Measurements from ENCODE around the gene LHFPL3. TPM values are rescaled to one million over a fixed set of nuclear protein-coding genes. Genes with fewer than 3 reads are reported as not detected.

The LHFPL3 gene
- total RNA-seq, 8 experiments from 2014 or later, result 1.0 to 26.2 (median 5.0) TPM; not detected in 1

DNA sequence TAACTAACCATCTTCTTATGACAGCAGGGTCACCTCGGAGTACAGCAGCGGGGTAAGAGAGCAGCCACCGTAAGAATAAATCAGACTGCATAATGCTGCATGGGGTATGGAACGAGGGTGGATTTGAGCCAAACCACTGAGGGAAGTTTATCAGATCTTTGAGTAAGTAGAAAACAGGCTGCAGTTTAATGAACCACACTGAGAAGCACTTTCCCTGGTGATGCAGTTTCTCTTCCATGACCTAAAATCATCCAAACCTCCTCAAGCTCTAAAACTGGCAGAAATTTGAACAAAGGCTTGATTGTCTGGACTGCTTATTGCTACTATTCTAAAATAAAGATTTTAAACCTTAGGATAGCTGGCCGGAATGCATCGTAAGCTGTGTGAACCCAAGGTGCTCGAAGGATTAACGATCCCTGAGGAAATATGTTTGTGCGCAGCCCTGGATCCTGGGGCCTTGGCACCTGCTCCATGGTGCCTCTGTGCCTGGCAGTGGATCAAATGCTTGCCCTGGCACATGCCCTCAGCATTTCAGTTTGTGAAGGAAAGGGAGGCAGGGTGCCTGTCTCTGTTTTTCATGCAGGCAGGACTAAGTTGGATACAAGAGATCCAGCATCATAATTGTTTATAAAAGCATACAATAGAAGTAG lies 322.7 kb downstream of the LHFPL3 start:
- Histone ChIP-seq H3K4me3 (no peak overlapping the region), H3K4me1 (replicated peaks in 1 of 2) (no peaks in the 10 kb centered on the region), H3K27ac (no peak overlapping the region)
- in situ Hi-C loops (cut with MboI; ENCODE audit: low pct_unique_long_range_greater_than_20kb in 2 of 9, low sequenced_read_pairs in 9 of 9, unreplicated experiment in 9 of 9), result no loop called here
- peak in 3 of 8 experiments; percentile 22 to 42 (median 23) for ATAC-seq (replicated peaks in 6 of 8)
- WGBS, 10 experiments, result 0 to 100% (median 54%) methylated on average over 1 to 9 of the region's 9 CpGs

DNA sequence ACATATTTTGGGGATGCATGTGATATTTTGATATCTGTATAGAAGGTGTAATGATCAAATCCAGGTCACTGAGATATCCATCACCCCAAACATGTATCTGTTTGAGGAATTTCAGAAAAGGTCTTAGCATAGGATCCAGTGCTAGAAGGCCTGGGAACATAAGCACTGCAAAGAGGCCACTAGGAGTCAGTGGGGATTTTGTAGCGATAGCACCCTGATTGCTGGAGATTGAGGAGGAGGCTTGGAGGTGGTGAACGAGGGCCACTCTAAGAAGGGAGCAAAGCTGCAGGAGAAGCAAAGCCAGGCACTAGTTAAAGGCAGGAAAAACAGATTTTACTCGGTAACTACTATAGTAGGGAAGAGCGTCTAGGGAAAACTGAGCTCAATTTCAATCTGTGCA lies 324.0 kb downstream of the LHFPL3 start:
- 0 to 100% (median 74%) methylated on average over 1 to 4 of the region's 4 CpGs; no CpG with 5 or more reads in 3 of the 10 experiments for WGBS, 10 experiments
- ATAC-seq (replicated peaks in 6 of 8), result no peak
- in situ Hi-C loops (cut with MboI; ENCODE audit: low pct_unique_long_range_greater_than_20kb in 2 of 9, low sequenced_read_pairs in 9 of 9, unreplicated experiment in 9 of 9), result no loop called here
- H3K27ac ChIP-seq, result no peak overlapping the region
- H3K4me3 ChIP-seq, result no peak overlapping the region
- no peaks in the 10 kb centered on the region for H3K4me1 ChIP-seq (replicated peaks in 1 of 2)

DNA sequence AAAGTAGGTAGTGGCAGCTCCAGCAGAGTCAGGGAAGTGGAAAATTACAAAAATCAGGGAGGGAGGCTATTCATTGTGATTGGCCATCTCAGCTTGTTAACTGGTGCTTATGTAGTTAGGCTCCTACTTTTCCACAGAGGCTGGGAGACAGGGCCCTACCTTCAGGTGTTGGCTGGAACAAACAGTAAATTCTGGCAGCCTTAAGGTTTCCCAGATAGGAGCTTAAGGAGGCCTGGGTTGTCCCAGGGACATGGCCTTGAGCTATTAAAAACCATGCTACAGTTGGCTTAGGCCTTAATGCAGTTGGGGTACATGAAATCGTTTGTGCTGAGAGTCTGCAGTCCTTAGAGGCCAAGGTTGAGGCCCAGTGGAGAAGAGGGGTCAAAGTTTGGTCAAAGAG lies 324.5 kb downstream of the LHFPL3 start:
- Histone ChIP-seq H3K4me3 (no peak overlapping the region), H3K27ac (no peak overlapping the region), H3K4me1 (replicated peaks in 1 of 2) (no peaks in the 10 kb centered on the region)
- in situ Hi-C loops (cut with MboI; ENCODE audit: low pct_unique_long_range_greater_than_20kb in 2 of 9, low sequenced_read_pairs in 9 of 9, unreplicated experiment in 9 of 9), result no loop called here
- ATAC-seq (replicated peaks in 6 of 8), result no peak
- 0 to 100% (median 50%) methylated on average over 1 of the region's 1 CpG; no CpG with 5 or more reads in 6 of the 10 experiments for WGBS, 10 experiments

DNA sequence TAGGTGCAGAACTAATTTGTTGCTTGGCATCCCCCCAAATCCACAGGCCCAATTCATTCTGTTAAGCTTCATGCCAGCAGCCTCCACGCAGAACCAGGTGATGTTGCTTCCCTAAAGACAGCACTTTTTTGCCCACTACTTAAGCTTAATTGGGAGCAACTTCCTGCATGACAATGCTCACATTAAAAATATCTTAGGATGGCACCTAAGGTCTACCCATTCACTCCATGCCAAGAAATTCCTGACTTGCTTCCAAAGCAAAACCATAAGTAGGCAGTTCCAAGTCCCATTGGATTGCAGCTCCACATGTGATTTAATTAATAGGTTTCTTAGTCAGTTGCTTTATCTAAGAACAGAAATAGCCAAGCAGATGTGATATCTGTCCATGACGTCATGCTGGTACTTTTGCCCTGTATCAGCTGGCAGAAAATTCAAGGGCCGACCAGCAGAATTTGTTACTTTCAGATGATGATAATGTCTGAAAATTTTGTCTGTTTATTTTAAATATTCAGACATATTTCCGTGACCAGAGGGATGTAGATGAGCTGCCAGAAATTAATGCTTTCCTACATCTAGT lies 325.5 kb downstream of the LHFPL3 start:
- WGBS, 10 experiments, result 10 to 96% (median 59%) methylated on average over 1 to 4 of the region's 4 CpGs; no CpG with 5 or more reads in 2 of the 10 experiments
- in situ Hi-C loops (cut with MboI; ENCODE audit: low pct_unique_long_range_greater_than_20kb in 2 of 9, low sequenced_read_pairs in 9 of 9, unreplicated experiment in 9 of 9), result no loop called here
- no peaks in the 10 kb centered on the region for H3K4me1 ChIP-seq (replicated peaks in 1 of 2)
- no peak for ATAC-seq (replicated peaks in 6 of 8)
- H3K27ac ChIP-seq, result no peak overlapping the region
- no peak overlapping the region for H3K4me3 ChIP-seq

DNA sequence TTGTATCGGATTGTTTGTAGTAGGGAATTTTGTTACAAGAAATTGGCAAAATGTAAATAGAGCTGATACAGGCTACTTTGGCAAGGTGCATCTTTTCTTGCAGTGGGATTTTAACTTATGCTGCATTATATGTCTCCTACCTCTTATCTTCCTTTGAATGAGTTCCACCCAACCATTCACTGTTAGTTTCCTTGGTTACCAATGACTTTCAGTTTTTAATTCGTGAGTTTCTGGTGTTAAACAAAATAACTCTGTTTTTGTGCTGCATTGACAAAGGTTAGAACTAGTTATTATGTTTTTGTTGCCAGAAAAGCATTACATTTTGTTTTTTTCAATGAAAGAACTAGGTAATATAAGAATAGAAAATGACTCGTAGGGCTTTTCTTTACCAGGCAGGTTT lies 327.2 kb downstream of the LHFPL3 start:
- no peak overlapping the region for H3K27ac ChIP-seq
- no peak overlapping the region for H3K4me3 ChIP-seq
- ATAC-seq (replicated peaks in 6 of 8), result no peak
- WGBS, 10 experiments, result 14 to 100% (median 59%) methylated on average over 1 to 3 of the region's 3 CpGs; no CpG with 5 or more reads in 1 of the 10 experiments
- in situ Hi-C loops (cut with MboI; ENCODE audit: low pct_unique_long_range_greater_than_20kb in 2 of 9, low sequenced_read_pairs in 9 of 9, unreplicated experiment in 9 of 9), result no loop called here
- H3K4me1 ChIP-seq (replicated peaks in 1 of 2), result no peaks in the 10 kb centered on the region

DNA sequence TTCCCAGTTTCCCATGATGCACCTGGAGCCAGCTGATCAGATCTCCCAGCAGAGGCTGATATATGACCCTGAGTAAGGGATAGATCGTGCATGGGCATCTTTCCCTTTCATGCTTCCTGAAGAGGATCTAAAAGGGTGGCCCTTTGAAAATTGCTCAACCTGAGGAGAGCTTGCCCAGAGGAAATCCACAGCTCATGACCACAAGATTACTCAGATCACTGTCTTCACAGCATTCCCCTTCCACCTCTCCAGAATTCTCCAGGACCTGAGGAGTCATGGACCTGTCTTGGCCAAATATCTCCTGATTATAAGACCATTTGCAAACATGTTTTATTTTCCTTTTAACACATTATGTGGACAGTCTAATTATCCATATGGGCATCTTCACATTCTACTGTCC lies 328.1 kb downstream of the LHFPL3 start:
- no peak overlapping the region for H3K27ac ChIP-seq
- no peaks in the 10 kb centered on the region for H3K4me1 ChIP-seq (replicated peaks in 1 of 2)
- WGBS, 10 experiments, result 75 to 83% (median 75%) methylated on average over 1 of the region's 1 CpG; no CpG with 5 or more reads in 7 of the 10 experiments
- H3K4me3 ChIP-seq, result no peak overlapping the region
- ATAC-seq (replicated peaks in 6 of 8), result no peak
- in situ Hi-C loops (cut with MboI; ENCODE audit: low pct_unique_long_range_greater_than_20kb in 2 of 9, low sequenced_read_pairs in 9 of 9, unreplicated experiment in 9 of 9), result no loop called here

- in situ Hi-C loops (cut with MboI; ENCODE audit: low pct_unique_long_range_greater_than_20kb in 2 of 9, low sequenced_read_pairs in 9 of 9, unreplicated experiment in 9 of 9), result no loop called here
- no peak overlapping the region for H3K27ac ChIP-seq
- H3K4me1 ChIP-seq (replicated peaks in 1 of 2), result no peaks in the 10 kb centered on the region
- 14 to 100% (median 85%) methylated on average over 1 of the region's 1 CpG; no CpG with 5 or more reads in 4 of the 10 experiments for WGBS, 10 experiments
- H3K4me3 ChIP-seq, result no peak overlapping the region
- ATAC-seq (replicated peaks in 6 of 8), result no peak
Measured at GRCh38 chr7:104657134-104657533, 328.7 kb downstream of the LHFPL3 start.

- Histone ChIP-seq H3K4me3 (no peak overlapping the region), H3K27ac (no peak overlapping the region), H3K4me1 (replicated peaks in 1 of 2) (no peaks in the 10 kb centered on the region)
- WGBS, 10 experiments, result 6 to 100% (median 62%) methylated on average over 1 to 5 of the region's 5 CpGs; no CpG with 5 or more reads in 1 of the 10 experiments
- in situ Hi-C loops (cut with MboI; ENCODE audit: low pct_unique_long_range_greater_than_20kb in 2 of 9, low sequenced_read_pairs in 9 of 9, unreplicated experiment in 9 of 9), result no loop called here
- ATAC-seq (replicated peaks in 6 of 8), result no peak
Measured at GRCh38 chr7:104661575-104661974, 333.2 kb downstream of the LHFPL3 start.

DNA sequence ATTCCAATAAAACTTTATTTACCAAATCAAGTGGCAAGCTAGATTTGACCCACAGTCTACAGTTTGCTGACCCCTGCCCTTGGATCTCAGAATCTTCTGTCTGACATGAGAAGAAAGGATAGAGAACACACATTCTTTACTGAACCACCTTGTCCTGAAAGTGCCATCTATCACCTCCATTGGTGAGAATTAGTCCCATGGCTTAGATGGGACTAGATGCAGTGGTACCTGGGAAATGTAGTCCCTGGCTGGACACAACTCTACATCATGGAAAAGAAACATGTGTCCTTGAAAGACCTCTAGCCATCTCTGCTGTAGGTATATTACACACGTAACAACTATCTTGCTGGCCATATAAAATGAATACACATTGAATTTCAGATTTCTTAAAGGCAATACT lies 336.2 kb downstream of the LHFPL3 start:
- ATAC-seq (replicated peaks in 6 of 8), result no peak
- in situ Hi-C loops (cut with MboI; ENCODE audit: low pct_unique_long_range_greater_than_20kb in 2 of 9, low sequenced_read_pairs in 9 of 9, unreplicated experiment in 9 of 9), result no loop called here
- H3K4me3 ChIP-seq, result no peak overlapping the region
- H3K4me1 ChIP-seq (replicated peaks in 1 of 2), result no peaks in the 10 kb centered on the region
- WGBS, 10 experiments, result 0 to 100% (median 74%) methylated on average over 1 of the region's 1 CpG; no CpG with 5 or more reads in 6 of the 10 experiments
- no peak overlapping the region for H3K27ac ChIP-seq

DNA sequence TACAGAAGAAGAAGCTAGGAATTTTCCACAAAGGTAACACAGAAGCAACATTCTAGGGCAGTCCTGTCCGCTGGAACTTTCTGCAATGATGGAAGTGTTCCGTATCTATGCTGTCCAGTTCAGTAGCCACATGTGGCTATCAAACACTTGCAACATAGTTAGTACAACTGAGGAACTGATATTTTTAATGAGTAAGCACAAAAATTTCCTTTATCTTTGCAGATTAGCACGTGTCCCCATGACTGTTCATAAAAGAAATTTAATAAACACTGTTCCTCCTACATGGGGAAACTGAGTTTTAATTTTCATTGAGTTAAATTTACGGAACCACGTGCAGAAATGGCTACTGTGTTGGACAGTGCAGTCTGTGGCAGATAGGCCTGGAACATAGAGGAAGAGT lies 349.2 kb downstream of the LHFPL3 start:
- in situ Hi-C loops (cut with MboI; ENCODE audit: low pct_unique_long_range_greater_than_20kb in 2 of 9, low sequenced_read_pairs in 9 of 9, unreplicated experiment in 9 of 9), result no loop called here
- H3K4me1 ChIP-seq (replicated peaks in 1 of 2), result no peaks in the 10 kb centered on the region
- H3K27ac ChIP-seq, result no peak overlapping the region
- ATAC-seq (replicated peaks in 6 of 8), result no peak
- 0 to 84% (median 54%) methylated on average over 2 to 5 of the region's 5 CpGs; no CpG with 5 or more reads in 1 of the 10 experiments for WGBS, 10 experiments
- no peak overlapping the region for H3K4me3 ChIP-seq

DNA sequence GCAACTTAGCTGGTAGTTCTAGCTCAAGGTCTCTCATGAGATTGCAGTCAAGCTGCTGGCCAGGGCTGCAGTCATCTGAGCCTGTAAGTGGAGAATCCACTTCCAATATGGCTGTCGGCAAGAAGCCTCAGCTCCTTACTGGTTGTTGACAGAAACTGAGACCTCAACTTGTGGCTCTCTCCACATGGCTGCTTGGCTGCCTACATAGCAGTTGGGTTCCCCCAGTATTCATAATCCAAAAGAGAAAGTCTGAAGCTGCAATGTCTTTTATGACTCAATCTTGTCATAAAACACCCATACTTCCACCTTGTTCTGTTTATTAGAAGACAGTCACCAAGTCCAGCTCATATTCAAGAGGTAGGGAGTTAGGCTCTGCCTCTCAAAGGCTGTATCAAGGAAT lies 350.7 kb downstream of the LHFPL3 start:
- WGBS, 10 experiments, result 40 to 100% (median 100%) methylated on average over 1 of the region's 1 CpG; no CpG with 5 or more reads in 6 of the 10 experiments
- Histone ChIP-seq H3K27ac (no peak overlapping the region), H3K4me1 (replicated peaks in 1 of 2) (no peaks in the 10 kb centered on the region), H3K4me3 (no peak overlapping the region)
- in situ Hi-C loops (cut with MboI; ENCODE audit: low pct_unique_long_range_greater_than_20kb in 2 of 9, low sequenced_read_pairs in 9 of 9, unreplicated experiment in 9 of 9), result no loop called here
- ATAC-seq (replicated peaks in 6 of 8), result no peak

DNA sequence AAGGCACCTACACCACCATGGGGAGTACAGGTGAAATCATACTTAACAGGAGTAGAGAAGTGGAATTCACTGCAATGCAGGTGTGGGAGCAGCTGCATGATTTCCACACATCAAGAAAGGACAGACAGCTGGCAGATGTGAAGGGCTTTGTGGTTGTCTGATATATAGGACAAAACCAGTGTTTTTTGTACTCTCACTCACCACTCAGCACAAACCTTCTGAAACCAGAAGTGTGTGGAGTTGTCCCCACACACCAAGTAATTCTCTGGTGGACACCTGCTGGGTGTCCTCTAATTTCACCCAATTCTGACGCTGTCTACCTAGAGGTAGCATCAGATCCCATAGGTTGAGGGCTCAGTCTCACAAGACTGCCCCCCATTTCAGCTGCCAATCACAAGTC lies 357.9 kb downstream of the LHFPL3 start:
- H3K27ac ChIP-seq, result no peak overlapping the region
- WGBS, 10 experiments, result 20 to 100% (median 81%) methylated on average over 1 of the region's 1 CpG; no CpG with 5 or more reads in 6 of the 10 experiments
- in situ Hi-C loops (cut with MboI; ENCODE audit: low pct_unique_long_range_greater_than_20kb in 2 of 9, low sequenced_read_pairs in 9 of 9, unreplicated experiment in 9 of 9), result no loop called here
- ATAC-seq (replicated peaks in 6 of 8), result no peak
- H3K4me3 ChIP-seq, result no peak overlapping the region
- H3K4me1 ChIP-seq (replicated peaks in 1 of 2), result no peaks in the 10 kb centered on the region

DNA sequence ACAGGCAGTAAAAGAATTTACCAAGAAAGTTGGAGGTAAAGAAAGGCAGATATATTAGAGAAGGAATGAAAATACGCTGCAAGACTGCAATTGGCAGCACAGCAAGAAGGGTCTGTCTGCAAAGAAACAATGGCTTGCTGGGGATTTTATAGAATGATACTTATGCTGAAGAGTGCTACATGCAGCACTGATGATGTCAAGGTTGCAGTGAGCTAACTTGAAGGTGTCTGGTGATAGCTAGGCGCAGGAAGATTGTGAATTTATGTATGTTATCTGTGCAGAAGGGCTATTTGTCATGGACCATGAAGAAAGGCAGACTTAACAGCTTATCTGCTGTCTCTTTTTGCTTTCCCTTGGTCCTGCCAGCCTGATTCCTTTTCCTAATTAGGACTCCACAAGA lies 366.3 kb downstream of the LHFPL3 start:
- no peak overlapping the region for H3K4me3 ChIP-seq
- no peaks in the 10 kb centered on the region for H3K4me1 ChIP-seq (replicated peaks in 1 of 2)
- peak in 2 of 8 experiments; percentile 21 to 52 for ATAC-seq (replicated peaks in 6 of 8)
- no peak overlapping the region for H3K27ac ChIP-seq
- WGBS, 10 experiments, result 31 to 94% (median 71%) methylated on average over 1 to 2 of the region's 2 CpGs; no CpG with 5 or more reads in 2 of the 10 experiments
- in situ Hi-C loops (cut with MboI; ENCODE audit: low pct_unique_long_range_greater_than_20kb in 2 of 9, low sequenced_read_pairs in 9 of 9, unreplicated experiment in 9 of 9), result no loop called here

- in situ Hi-C loops (cut with MboI; ENCODE audit: low pct_unique_long_range_greater_than_20kb in 2 of 9, low sequenced_read_pairs in 9 of 9, unreplicated experiment in 9 of 9), result no loop called here
- no peak overlapping the region for H3K27ac ChIP-seq
- H3K4me3 ChIP-seq, result no peak overlapping the region
- ATAC-seq (replicated peaks in 6 of 8), result no peak
- no peaks in the 10 kb centered on the region for H3K4me1 ChIP-seq (replicated peaks in 1 of 2)
Measured at GRCh38 chr7:104695563-104695962, 367.2 kb downstream of the LHFPL3 start.
